GM12878 (cell line): ENCODE measurements around the gene ATP4B. TPM values are rescaled to one million over a fixed set of nuclear protein-coding genes. Genes with fewer than 3 reads are reported as not detected.

Experiments
- ATAC-seq: fragments of 200-7000 bp; cut with Tn5 transposase; 3 replicates; pipeline ENCODE4 v1.9.1; 2020; ENCODE audit warnings: mild to moderate bottlenecking, moderate library complexity
- BruUV-seq: library from RNA; stranded (reverse); fragments of 400-500 nt; replicated peaks from 2 replicates; lab custom pipeline; 2021; lab: Mats Ljungman, UMichigan
- CTCF ChIA-PET: fragments of 300-600 bp; sonication (Branson Sonifier 250); formaldehyde crosslinking; extraction: SDS; loops from one replicate; lab custom pipeline; 2021; ENCODE audit warnings: inconsistent platforms; lab: Yijun Ruan, JAX
- POLR2A ChIA-PET: fragments of 350-600 bp; formaldehyde crosslinking; extraction: SDS; loops from one replicate; lab custom pipeline; 2021; ENCODE audit warnings: inconsistent platforms; lab: Charles Lee
- RAD21 ChIA-PET: fragments of 300-600 bp; sonication (Branson Sonifier 250); formaldehyde crosslinking; loops from one replicate; lab custom pipeline; 2023; ENCODE audit warnings: antibody characterized with exemption; ENCODE audit not compliant: unreplicated experiment; lab: Charles Lee
- SMC1A ChIA-PET: fragments of 300-600 bp; sonication (Branson Sonifier 250); formaldehyde crosslinking; loops from one replicate; lab custom pipeline; 2023; ENCODE audit not compliant: unreplicated experiment, uncharacterized antibody; lab: Charles Lee
- DNase-seq: peaks from one replicate; pipeline ENCODE4 v3.0.0-alpha.2; 2011; ENCODE audit warnings: low read depth, low spot score
- FAIRE-seq: peaks from 3 replicates; lab custom pipeline; 2011; peaks lifted over from hg19 to GRCh38; lab: Jason Lieb, UNC
- H2AFZ ChIP-seq: 2 replicates; pipeline ENCODE4 v1.6.0; 2011; ENCODE audit warnings: low read depth, low read length, control low read depth; ENCODE audit not compliant: control insufficient read depth
- H3K27ac ChIP-seq: 2 replicates; pipeline ENCODE4 v1.5.1; 2011; ENCODE audit warnings: control low read depth; ENCODE audit not compliant: control insufficient read depth, insufficient read depth
- H3K27me3 ChIP-seq, 2 experiments: replicated peaks in 1 of 2; 2 replicates each; pipeline versions ENCODE4 v1.6.0 to v1.6.1; 2011; ENCODE audit warnings: low read length in 1 of 2; ENCODE audit not compliant: control insufficient read depth in 2 of 2, insufficient read depth in 2 of 2
- H3K36me3 ChIP-seq, 2 experiments: 2 replicates each; pipeline ENCODE4 v1.5.1; 2011; ENCODE audit warnings: low read length in 1 of 2; ENCODE audit not compliant: control insufficient read depth in 2 of 2, insufficient read depth in 2 of 2
- H3K4me1 ChIP-seq: 2 replicates; pipeline ENCODE4 v1.6.1; 2011; ENCODE audit warnings: mild to moderate bottlenecking, low read length, moderate library complexity, mixed read lengths; ENCODE audit not compliant: control insufficient read depth, insufficient read depth
- H3K4me2 ChIP-seq: 2 replicates; pipeline ENCODE4 v1.6.0; 2011; ENCODE audit warnings: control low read depth; ENCODE audit not compliant: control insufficient read depth, insufficient read depth
- H3K4me3 ChIP-seq: fragments of 200-600 bp; sonication (generic); 2 replicates; pipeline ENCODE4 v1.5.1; 2016
- H3K79me2 ChIP-seq: 2 replicates; pipeline ENCODE4 v1.6.0; 2011; ENCODE audit warnings: low read length; ENCODE audit not compliant: control insufficient read depth, insufficient read depth
- H3K9ac ChIP-seq: 2 replicates; pipeline ENCODE4 v1.8.0; 2011; ENCODE audit warnings: low read length, control low read depth, mixed read lengths; ENCODE audit not compliant: control insufficient read depth, insufficient read depth
- H3K9me3 ChIP-seq: replicated peaks from 3 replicates; pipeline ENCODE4 v1.5.1; 2011; ENCODE audit warnings: mild to moderate bottlenecking, low read length; ENCODE audit not compliant: control insufficient read depth, insufficient read depth
- H4K20me1 ChIP-seq: 2 replicates; pipeline ENCODE4 v1.6.0; 2011; ENCODE audit not compliant: control insufficient read depth, insufficient read depth
- ASH2L ChIP-seq: fragments of 300-600, 200-600 bp; sonication (generic); IDR thresholded peaks from 2 replicates; pipeline ENCODE4 v1.6.1; 2017; ENCODE audit warnings: low read depth, mild to moderate bottlenecking, borderline replicate concordance
- EED ChIP-seq: sonication (generic); IDR thresholded peaks from 2 replicates; pipeline ENCODE4 v1.6.1; 2016; ENCODE audit warnings: antibody characterized with exemption, low read depth
- EGR1 ChIP-seq, 2 experiments: IDR thresholded peaks; 1 replicate in 1 of 2; 2 replicates in 1 of 2; pipeline ENCODE4 v1.6.1; 2011 to 2012; ENCODE audit warnings: low read depth in 2 of 2, low read length in 2 of 2, borderline replicate concordance in 1 of 2, mild to moderate bottlenecking in 1 of 2, moderate library complexity in 1 of 2
- IRF4 ChIP-seq: IDR thresholded peaks from 2 replicates; pipeline ENCODE4 v1.6.1; 2011; ENCODE audit warnings: low read depth, low read length
- MLLT1 ChIP-seq: fragments of 450-650 bp; IDR thresholded peaks from 2 replicates; pipeline ENCODE4 v1.6.1; 2016; ENCODE audit warnings: mild to moderate bottlenecking
- POLR2AphosphoS2 ChIP-seq: IDR thresholded peaks from 2 replicates; pipeline ENCODE4 v1.6.1; 2011; ENCODE audit warnings: low read depth, mild to moderate bottlenecking, low read length, improper control_type of control experiment, moderate library complexity
- SREBF1 ChIP-seq: IDR thresholded peaks from 2 replicates; pipeline ENCODE4 v1.6.1; 2012; ENCODE audit warnings: mild to moderate bottlenecking, low read length
- WRNIP1 ChIP-seq: IDR thresholded peaks from 2 replicates; pipeline ENCODE4 v1.6.1; 2011; ENCODE audit warnings: low read depth, low read length, improper control_type of control experiment, borderline replicate concordance
- ZBED1 ChIP-seq: IDR thresholded peaks from 2 replicates; pipeline ENCODE4 v1.6.1; 2016; ENCODE audit warnings: borderline replicate concordance
- ZNF592 ChIP-seq: fragments of 450-650 bp; IDR thresholded peaks from 2 replicates; pipeline ENCODE4 v1.6.1; 2017; ENCODE audit warnings: mild to moderate bottlenecking, moderate library complexity
- ZZZ3 ChIP-seq: IDR thresholded peaks from 2 replicates; pipeline ENCODE4 v1.6.1; 2011; ENCODE audit warnings: low read depth; ENCODE audit not compliant: control insufficient read depth, insufficient read length
- whole genome bisulfite sequencing: methylation state at CpG from one replicate; pipeline ENCODE4 v1.1.6; 2016; ENCODE audit warnings: low lambda C conversion rate; ENCODE audit not compliant: insufficient replicate concordance, insufficient coverage; ENCODE audit errors: missing lambda C conversion rate; 5-methylcytosine and 5-hydroxymethylcytosine counted together
- in situ Hi-C: fragments of 300-500 bp; cut with MboI; formaldehyde crosslinking; loops from 9 replicates; pipeline ENCODE4 v1.14.3; 2018; ENCODE audit warnings: mixed read lengths
- intact Hi-C: fragments of 100-400 bp; cut with micrococcal nuclease; formaldehyde crosslinking; loops from one replicate; pipeline ENCODE4 v1.14.2; 2022; ENCODE audit not compliant: unreplicated experiment
- polyA plus RNA-seq, 11 experiments: library from polyadenylated mRNA; depleted of rRNA in 4 of 11; unstranded in 6 of 11; stranded (reverse) in 5 of 11; fragments of >200 nt; fragmentation: Nextera tagmentation in 4 of 11; fragmentation: Illumina TruSeq in 1 of 11; extraction: Ambion mirVana in 4 of 11; extraction: Trizol in 1 of 11; gene quantifications; 1 replicate in 1 of 11; 2 replicates in 10 of 11; pipeline versions ENCODE4 v1.2.1 to v1.2.3, GENCODE V29; 2011 to 2016; ENCODE audit warnings: inconsistent platforms in 2 of 11, missing spikeins in 2 of 11, low read depth in 1 of 11
- total RNA-seq, 4 experiments: library from RNA; depleted of rRNA in 3 of 4; stranded (reverse); fragments of >200 nt in 3 of 4; fragmentation: Illumina TruSeq in 1 of 4; extraction: Trizol in 1 of 4; gene quantifications; 2 replicates each; pipeline versions ENCODE4 v1.2.1 to v1.2.3, GENCODE V29; 2013 to 2021

Gene ATP4B
- total and polyA plus RNA-seq, 10 of the 15 experiments (the other 5 are each of a cell fraction or from before 2014, with no cell fraction given) = 0.05 to 0.33 (median 0.20) TPM; not detected in 4

GRCh38 chr13:113638173-113638746 lies 19.7 kb downstream of the ATP4B start:
- Histone ChIP-seq H3K27me3 (no peaks in the 10 kb centered on the region), H3K9ac (no peak overlapping the region), H3K27ac (no peak overlapping the region), H3K4me2 (no peak overlapping the region), H3K9me3 (no peaks in the 10 kb centered on the region), H2AFZ (no peak overlapping the region), H3K4me1 (no peaks in the 10 kb centered on the region), H3K36me3 (peaks cover 35 to 46% of the 10 kb centered on the region in 2 experiments), H3K79me2 (no peaks in the 10 kb centered on the region), H3K4me3 (no peak overlapping the region), H4K20me1 (no peaks in the 10 kb centered on the region)
- DNase-seq (no peak), FAIRE-seq (no peak), ATAC-seq (no peak)
- RAD21 ChIA-PET = no interaction called here
- intact Hi-C loops (no loop called here), in situ Hi-C loops (no loop called here)
- no TSS peak for BruUV-seq
- 98% methylated on average over 37 of the region's 37 CpGs for WGBS
- POLR2A ChIA-PET = no interaction called here
- CTCF ChIA-PET = no interaction called here
- TF ChIP-seq ASH2L (no peak), ZBED1 (no peak), WRNIP1 (no peak)
- SMC1A ChIA-PET = no interaction called here

- ATAC-seq (no peak), FAIRE-seq (no peak), DNase-seq (no peak)
- POLR2A ChIA-PET = no interaction called here
- Histone ChIP-seq H3K36me3 (peaks cover 39 to 46% of the 10 kb centered on the region in 2 experiments), H3K27ac (no peak overlapping the region), H3K27me3 (no peaks in the 10 kb centered on the region), H3K4me2 (no peak overlapping the region), H2AFZ (no peak overlapping the region), H4K20me1 (no peaks in the 10 kb centered on the region), H3K9ac (no peak overlapping the region), H3K4me1 (no peaks in the 10 kb centered on the region), H3K79me2 (no peaks in the 10 kb centered on the region), H3K4me3 (no peak overlapping the region), H3K9me3 (no peaks in the 10 kb centered on the region)
- SMC1A ChIA-PET = no interaction called here
- RAD21 ChIA-PET = no interaction called here
- in situ Hi-C loops = no loop called here
- 96% methylated on average over 30 of the region's 30 CpGs for WGBS
- intact Hi-C loops = no loop called here
- CTCF ChIA-PET = no interaction called here
- no TSS peak for BruUV-seq
- TF ChIP-seq MLLT1 = no peak
- TF ChIP-seq ZNF592 = no peak
- no peak for TF ChIP-seq IRF4
- no peak for TF ChIP-seq POLR2AphosphoS2
- TF ChIP-seq ZZZ3 = no peak
- no peak for TF ChIP-seq EGR1 (IDR thresholded peaks at IDR 0.05; ENCODE audit: borderline replicate concordance in 1 of 2, low read depth in 2 of 2, low read length in 2 of 2)
- TF ChIP-seq SREBF1 = no peak
- no peak for TF ChIP-seq EED
Observed at GRCh38 chr13:113637262-113638160, 20.5 kb downstream of the ATP4B start.
